HG02870 (cell line): ENCODE data around the gene PCK2.

Source experiments
- ATAC-seq: cut with Tn5 transposase; IDR thresholded peaks from one replicate; pipeline ENCODE4 v1.9.1; 2021; ENCODE audit warnings: mild to moderate bottlenecking, moderate library complexity; ENCODE audit not compliant: unreplicated experiment

Gene PCK2

GRCh38 chr14:24060984-24061913 is 32.9 kb upstream of the PCK2 start:
- ATAC-seq, result no peak

GRCh38 chr14:24062216-24062980 is 31.7 kb upstream of the PCK2 start:
- no peak for ATAC-seq

- no peak for ATAC-seq
These were observed 30.8 kb upstream of the PCK2 start for GRCh38 chr14:24063263-24063836.

GRCh38 chr14:24064091-24064795 is 29.9 kb upstream of the PCK2 start:
- ATAC-seq, result no peak

- no peak for ATAC-seq
These were observed 29.3 kb upstream of the PCK2 start for GRCh38 chr14:24064856-24065255.

GRCh38 chr14:24065408-24065807 is 28.7 kb upstream of the PCK2 start:
- no peak for ATAC-seq

- no peak for ATAC-seq
These were observed 27.5 kb upstream of the PCK2 start for GRCh38 chr14:24066496-24067132.

GRCh38 chr14:24067133-24068082 is 26.7 kb upstream of the PCK2 start:
- ATAC-seq, result no peak

- ATAC-seq, result no peak
These were observed 25.2 kb upstream of the PCK2 start for GRCh38 chr14:24068711-24069410.

GRCh38 chr14:24069411-24069735 is 24.7 kb upstream of the PCK2 start:
- ATAC-seq, result no peak

- ATAC-seq, result no peak
These were observed 23.6 kb upstream of the PCK2 start for GRCh38 chr14:24070285-24071143.

- ATAC-seq, result no peak
These were observed 22.9 kb upstream of the PCK2 start, which contains the start of gene CPNE6 for GRCh38 chr14:24071144-24071697. Gene CPNE6 (plus strand): TSS chr14:24071562. CDS start chr14:24072937, 1,375 bp downstream.

GRCh38 chr14:24071836-24072430 is 22.2 kb upstream of the PCK2 start:
- no peak for ATAC-seq

GRCh38 chr14:24072436-24072835 is 21.7 kb upstream of the PCK2 start:
- ATAC-seq, result no peak

GRCh38 chr14:24072881-24073877 is 20.9 kb upstream of the PCK2 start:
- ATAC-seq, result no peak
